GM21576 (cell line): ENCODE results near the gene EIF5A2.
"Not testable (repeated sequence)": the region's sequence is repeated elsewhere in the genome, so short reads cannot be mapped to it uniquely, and the experiment has no call there.

Source experiments
- ATAC-seq: cut with Tn5 transposase; IDR thresholded peaks from one replicate; pipeline ENCODE4 v1.9.1; 2021; ENCODE audit warnings: mild to moderate bottlenecking, moderate library complexity; ENCODE audit not compliant: unreplicated experiment

Gene EIF5A2

GRCh38 chr3:170897199-170897598, 11.2 kb downstream of the EIF5A2 start:
- ATAC-seq = not testable (repeated sequence)

- no peak for ATAC-seq
Observed at GRCh38 chr3:170896781-170897180, 11.7 kb downstream of the EIF5A2 start.

GRCh38 chr3:170896333-170896732, 12.1 kb downstream of the EIF5A2 start:
- not testable (repeated sequence) for ATAC-seq

- ATAC-seq = no peak
Observed at GRCh38 chr3:170893895-170894294, 14.5 kb downstream of the EIF5A2 start.

GRCh38 chr3:170889630-170890029, 18.8 kb downstream of the EIF5A2 start:
- no peak for ATAC-seq

GRCh38 chr3:170889132-170889531, 19.3 kb downstream of the EIF5A2 start:
- ATAC-seq = no peak

GRCh38 chr3:170884109-170884930, 24.1 kb downstream of the EIF5A2 start:
- not testable (repeated sequence) for ATAC-seq

- not testable (repeated sequence) for ATAC-seq
Observed at GRCh38 chr3:170878688-170879087, 29.7 kb downstream of the EIF5A2 start.

- not testable (repeated sequence) for ATAC-seq
Observed at GRCh38 chr3:170877311-170877710, 31.1 kb downstream of the EIF5A2 start.

GRCh38 chr3:170876537-170876936, 31.9 kb downstream of the EIF5A2 start:
- ATAC-seq = no peak

- peak; percentile 94 for ATAC-seq
Observed at GRCh38 chr3:170869645-170870593, 38.5 kb downstream of the EIF5A2 start, which contains the start of gene RPL22L1. TSS of gene RPL22L1 (minus strand) at chr3:170870195. CDS start at chr3:170870167, 28 bp downstream.

- no peak for ATAC-seq
Observed at GRCh38 chr3:170869239-170869590, 39.2 kb downstream of the EIF5A2 start.

- ATAC-seq = no peak
Observed at GRCh38 chr3:170868577-170869238, 39.7 kb downstream of the EIF5A2 start.

GRCh38 chr3:170867143-170867937, 41.1 kb downstream of the EIF5A2 start:
- ATAC-seq = peak; percentile 31

- no peak for ATAC-seq
Observed at GRCh38 chr3:170866499-170866898, 41.9 kb downstream of the EIF5A2 start.

- no peak for ATAC-seq
Observed at GRCh38 chr3:170865209-170866094, 43.0 kb downstream of the EIF5A2 start.

GRCh38 chr3:170864525-170865208, 43.8 kb downstream of the EIF5A2 start:
- no peak for ATAC-seq

- no peak for ATAC-seq
Observed at GRCh38 chr3:170863816-170864215, 44.6 kb downstream of the EIF5A2 start.
